ENCODE data around the gene ACBD6.
"Not testable (repeated sequence)": the region's sequence is repeated elsewhere in the genome, so short reads cannot be mapped to it uniquely, and the experiment has no call there.

ACBD6 gene, protein sequence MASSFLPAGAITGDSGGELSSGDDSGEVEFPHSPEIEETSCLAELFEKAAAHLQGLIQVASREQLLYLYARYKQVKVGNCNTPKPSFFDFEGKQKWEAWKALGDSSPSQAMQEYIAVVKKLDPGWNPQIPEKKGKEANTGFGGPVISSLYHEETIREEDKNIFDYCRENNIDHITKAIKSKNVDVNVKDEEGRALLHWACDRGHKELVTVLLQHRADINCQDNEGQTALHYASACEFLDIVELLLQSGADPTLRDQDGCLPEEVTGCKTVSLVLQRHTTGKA

DNA sequence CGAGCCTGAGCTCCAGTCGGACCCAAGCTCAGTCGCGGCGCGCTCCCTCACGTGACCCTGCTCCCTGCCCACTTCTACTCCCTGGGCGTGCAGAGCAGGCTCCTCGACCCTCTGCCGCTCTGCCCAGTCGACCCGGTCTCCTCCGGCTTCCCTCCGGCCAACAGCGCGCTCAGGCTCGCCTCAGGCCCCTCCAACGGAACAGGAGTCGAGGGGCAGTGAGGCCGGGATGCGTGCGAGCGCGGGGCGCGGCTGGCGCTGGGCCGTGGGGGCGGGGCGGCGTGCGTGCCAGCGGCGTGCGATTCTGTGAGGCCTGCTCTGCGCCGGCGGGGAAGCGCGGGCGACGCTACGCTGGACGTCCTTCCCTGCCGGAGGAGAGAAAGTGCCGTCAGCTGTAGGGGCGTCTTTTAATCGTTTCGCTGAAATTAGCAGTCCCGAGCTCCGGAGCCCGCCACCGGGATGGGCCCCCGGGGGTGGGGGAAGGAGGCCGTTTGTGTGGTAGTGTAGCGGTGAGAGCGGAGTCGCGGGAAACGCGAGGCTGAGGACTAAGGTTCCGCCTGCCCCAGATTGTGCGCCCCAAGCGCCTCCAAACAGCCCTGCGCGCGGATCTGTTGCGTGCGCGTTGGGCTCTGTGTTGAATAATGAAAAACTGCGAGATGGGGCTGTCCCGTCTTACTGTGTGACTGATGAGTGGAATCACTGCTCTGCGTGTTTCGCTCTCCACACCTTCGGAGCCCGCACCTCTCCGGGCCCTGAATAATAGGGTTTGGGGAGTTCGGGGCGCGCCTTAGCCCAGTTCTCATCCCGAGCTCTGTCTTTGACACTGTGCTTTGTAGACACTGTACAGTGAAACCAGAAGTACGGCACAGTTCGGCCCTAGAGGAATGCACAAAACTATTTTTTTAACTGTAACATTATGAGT, at the start of gene ACBD6:
Gene ACBD6, minus strand, starts transcription at position 217 of the 919 bp plus-strand sequence. CDS start 311 bp downstream, outside the sequence.
- DNase-seq = peak; percentile 82

DNA sequence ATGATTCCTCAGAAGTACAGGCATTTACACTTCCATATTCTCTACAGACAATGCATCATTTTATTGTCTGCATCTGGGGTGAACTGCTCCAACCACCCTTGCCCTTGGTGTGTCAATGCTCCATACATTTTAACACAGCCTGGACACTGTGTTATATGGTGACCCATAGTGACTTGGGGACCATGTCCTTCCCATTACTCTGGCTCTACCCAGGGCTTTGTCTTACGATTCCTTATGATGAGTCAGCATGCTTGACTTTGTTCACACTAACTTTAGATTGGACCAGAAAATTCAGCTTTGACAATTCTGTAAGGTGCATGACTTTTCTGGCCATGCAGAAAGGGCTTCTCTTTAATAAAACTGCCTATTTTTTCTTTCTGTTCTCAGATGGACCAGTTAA, 49.6 kb upstream of the ACBD6 start:
- DNase-seq = no peak

DNA sequence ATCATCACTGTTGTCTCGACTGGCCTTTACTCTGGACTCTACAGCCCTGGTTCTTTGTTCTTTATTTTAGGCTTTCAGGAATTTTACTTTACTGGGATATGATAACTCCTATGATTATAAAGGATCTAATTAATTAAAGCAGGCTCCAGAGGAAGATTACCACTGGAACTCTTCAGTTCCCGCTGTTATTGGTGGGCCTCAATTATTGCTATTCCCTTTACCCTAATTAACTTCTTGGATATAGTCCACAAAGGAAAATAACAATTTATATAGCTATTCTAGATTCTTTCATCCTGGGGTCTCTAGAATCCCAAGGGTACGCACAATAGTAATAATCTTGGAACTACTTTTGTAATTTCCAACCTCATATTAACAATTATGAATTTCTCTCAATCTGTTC, 47.9 kb upstream of the ACBD6 start:
- no peak for DNase-seq

GRCh38 chr1:180549770-180550169, 47.4 kb upstream of the ACBD6 start:
- DNase-seq = not testable (repeated sequence)

DNA sequence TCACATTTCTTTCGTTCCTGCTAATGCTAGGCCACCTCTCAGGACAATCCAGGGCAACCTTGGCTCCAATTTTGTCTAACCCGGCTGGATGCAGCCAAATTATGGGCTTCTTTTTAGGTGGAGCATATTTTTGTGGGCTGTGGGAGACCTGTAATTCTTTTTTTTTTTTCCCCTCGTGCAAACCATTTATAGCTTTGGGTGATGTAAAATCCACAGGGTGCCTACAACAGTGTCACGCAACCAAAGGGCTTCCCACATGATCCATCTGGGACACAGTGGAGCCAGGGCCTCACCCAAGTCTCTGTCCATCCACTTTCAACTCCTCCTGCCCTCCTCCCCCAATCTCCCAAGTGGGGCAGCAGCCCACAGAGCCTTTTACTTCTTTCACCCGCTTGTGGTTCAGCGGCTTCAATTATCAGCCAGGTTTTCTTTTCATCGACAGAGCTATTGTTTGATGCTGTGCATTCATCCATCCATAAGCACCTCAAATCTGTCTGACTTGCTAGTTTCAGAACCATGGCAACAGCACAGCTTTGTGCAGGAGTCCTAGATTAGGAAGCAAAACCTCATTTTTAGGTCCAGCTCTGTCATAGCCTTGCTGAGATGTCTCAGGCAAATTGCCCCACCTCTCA, 46.4 kb upstream of the ACBD6 start:
- DNase-seq = no peak

DNA sequence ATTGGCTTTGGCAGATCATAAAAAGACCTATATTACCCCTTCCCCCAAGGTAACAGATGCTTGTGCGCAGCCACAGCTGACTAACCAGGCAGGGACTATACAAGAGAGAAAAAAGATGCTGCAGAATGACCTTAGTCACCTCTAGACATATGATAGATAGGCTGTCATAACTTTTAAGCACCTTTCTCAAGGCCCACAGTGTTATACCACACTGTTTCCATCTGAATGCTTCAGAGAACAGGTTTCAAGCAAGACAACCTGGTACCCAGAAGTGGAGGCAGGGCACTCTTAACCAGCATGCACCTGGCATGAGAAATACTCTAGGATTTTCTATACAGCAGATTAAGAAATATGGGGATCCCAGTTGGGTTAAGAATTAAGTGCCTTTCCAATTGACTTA, 43.6 kb upstream of the ACBD6 start:
- DNase-seq = no peak

DNA sequence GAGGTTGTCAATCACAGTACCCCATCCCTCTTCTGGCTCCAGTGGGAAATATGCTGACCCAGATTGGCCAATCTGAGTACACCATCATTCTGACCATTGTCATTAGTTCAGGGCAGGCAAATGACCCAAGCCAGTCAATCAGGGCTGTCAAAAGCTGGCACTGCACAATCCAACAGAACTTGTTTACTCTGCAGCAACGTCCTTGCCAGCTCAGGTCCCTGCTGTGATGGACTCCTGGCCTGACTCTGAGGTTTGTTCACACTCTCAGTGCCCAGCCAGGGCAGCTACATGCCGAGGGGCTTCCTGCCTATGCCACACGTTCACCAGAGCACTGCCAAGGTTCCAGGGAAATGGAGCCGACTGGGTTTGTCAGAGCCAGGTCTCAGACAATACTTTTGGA, 41.7 kb upstream of the ACBD6 start:
- no peak for DNase-seq

DNA sequence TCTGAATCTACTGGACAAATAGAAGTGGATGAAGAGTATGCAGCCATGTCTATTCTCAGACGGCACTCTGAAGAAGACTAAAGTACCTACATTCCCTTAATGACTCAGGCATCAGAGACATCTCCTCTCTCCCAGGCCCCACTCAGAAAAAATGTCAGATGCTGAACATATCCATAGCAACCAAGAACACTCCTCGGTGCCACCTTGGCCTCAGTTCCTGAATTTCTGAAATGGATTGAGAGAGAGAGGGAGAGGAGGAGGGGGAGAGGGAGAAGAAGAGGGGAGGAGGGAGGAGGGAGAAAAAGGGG, 40.4 kb upstream of the ACBD6 start:
- no peak for DNase-seq

DNA sequence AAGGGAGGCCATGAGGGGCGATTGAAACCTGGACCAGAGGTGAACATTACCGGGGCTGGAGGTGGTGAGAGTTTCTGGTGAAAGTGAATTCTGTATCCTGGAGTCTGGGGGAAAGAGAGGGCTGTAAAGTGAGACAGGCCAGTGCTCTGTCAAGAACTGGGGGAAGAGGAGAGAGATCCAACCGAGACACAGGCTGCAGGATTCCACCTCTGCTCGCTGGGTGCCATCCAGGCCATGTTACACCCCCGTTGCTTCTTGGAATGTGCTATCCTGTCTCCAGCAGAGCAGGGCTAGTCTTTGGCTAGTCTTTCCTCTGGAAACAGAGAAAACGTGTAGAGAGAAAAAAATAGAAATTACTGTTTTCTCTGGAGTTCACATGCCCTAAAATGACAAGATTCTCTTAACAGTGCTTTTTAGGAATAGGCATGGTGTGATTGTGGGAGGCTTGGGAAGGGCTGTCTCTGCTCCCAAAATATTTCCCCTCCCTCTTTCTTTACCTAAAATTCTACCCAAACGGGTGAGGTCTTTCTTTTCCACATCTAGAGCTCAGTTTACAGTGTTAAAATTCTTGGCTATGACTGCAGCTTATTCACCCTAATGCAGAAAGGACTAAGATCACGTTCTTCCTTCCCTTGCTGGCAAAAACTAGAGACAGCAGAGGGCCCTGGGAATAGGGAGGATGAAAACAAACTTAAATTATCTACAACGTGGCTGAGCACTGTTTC, 39.9 kb upstream of the ACBD6 start:
- no peak for DNase-seq

DNA sequence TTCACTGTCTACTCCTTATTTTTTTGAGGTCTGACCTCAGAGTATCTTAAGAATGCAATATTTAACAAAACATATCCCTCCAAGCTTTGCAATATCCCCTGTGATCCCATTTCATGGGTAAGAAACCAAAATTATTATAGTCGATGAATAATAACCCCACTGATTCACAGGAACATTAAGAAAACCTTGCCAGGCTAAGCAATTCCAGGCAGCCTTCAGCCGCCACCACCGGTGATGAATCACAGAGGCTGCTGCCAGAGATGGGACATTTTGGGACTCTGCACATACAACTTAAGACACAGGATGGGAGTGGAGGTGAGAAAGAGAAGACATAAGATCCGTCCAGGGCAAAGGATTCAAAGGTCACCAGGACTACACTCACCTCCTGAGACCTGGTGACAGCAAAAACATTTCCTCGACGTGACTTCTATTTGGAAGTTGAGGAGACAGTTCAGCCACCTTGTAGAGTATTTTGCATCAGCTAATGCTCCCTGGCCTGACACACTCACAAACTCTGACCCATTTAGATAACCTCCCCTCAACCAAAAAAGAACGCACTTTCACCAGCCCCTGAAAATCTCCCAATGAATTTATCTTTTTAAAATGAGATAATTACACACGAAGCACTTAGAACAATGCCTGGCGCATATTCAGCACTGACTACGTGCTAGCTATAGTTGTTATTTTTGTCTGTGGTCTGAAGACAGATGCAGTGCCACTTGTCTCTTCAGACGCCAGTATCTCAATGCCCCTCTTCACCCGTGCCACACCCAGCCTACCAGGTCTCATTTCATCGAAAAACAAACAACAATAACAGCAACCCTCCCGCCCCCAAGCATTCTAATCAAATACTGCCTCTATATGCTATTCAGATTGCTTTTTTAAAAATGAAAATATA, 38.6 kb upstream of the ACBD6 start:
- no peak for DNase-seq

DNA sequence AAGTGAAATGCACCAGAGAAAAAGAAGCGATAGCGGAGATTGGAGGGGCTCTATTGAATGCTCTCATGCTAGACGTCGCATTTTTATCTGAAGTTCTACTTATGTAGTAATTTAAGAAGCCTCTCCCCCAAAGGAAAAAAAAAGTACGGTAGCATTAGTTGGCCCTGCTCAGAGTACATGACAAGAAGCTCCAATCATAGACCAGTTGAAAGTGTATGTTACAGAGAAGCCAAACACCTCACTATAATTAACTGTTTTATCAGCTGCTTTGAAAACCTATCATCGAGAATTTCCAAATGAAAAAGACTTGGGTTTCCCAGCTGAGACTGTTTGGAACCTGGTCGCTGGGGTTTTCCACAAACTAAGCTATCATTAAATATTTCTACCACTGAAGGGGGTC, 36.8 kb upstream of the ACBD6 start:
- DNase-seq = no peak

GRCh38 chr1:180536821-180537372, 34.5 kb upstream of the ACBD6 start:
- DNase-seq = no peak

DNA sequence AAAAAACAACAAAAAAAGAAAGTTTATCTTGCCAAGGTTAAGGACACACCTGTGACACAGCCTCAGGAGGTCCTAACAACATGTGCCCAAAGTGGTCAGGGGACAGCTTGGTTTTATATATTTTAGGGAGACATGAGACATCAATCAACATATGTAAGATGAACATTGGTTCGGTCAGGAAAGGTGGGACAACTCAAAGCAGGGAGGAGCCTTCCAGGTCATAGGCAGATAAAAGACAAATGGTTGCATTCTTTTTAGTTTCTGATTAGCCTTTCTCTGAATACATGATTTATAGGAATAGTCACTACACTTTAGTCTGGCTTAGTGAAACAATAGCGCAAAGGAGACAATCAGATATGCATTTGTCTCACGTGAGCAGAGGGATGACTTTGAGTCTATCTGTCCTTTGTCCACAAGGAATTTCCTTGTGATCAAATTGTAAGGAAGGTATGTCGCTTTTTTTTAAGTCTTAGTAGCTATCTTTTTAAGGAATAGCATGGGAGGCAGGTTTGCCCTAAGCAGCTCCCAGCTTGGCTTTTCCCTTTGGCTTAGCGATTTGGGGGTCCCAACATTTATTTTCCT, 33.1 kb upstream of the ACBD6 start:
- no peak for DNase-seq

GRCh38 chr1:180534214-180534613, 31.8 kb upstream of the ACBD6 start:
- DNase-seq = no peak

DNA sequence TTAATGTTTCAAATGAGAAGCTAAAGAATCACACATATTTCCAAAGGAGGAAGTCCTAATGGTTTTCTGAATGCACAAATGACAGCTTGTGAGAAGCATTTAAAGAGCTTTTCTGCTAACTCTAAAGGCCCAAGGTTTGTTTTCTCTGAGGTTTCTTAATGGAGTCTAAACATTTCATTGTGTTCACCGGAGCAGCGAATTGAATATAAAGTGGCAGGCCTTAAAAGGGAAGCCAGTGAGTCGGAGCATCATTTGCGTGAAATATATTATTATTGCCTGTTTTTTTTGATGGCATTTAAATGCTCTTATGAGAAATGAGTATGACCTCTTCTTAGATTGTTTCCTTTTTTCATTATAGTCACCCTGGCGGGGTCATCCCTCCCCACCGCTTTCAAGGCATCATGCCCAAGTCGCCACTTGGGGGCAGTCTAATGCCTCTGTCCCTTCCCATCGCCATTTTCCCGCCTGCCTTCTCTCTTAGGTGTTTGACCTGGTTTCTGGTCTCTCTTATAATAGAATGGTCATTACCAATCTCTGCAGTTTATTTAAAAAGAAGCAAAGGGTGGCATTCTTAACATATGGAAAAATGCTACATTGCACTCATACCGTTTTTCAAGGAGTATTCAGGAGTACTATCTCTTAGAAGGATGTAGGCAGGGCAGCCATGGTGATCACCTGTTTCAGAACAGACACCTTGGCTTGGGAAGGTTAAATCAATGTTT, 31.1 kb upstream of the ACBD6 start:
- peak; percentile 43 for DNase-seq

DNA sequence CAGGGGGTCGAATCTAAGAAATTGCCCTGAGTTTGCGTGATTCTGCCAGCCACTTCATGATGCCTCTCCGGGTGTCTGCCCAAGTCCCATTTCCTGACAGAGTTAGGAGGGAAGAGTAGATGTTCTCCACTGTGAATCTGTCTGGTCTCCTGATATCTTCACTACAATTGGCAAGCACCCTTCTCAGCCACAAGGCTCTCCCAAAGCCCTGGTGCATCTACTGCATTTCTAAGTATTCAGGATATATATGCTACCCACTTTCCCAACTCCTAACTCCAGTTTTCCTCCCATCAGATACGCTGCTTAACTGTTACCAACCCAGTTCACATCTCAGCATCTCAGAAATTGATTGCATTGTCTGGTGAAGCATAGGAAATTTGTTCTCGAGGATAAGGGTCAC, 30.5 kb upstream of the ACBD6 start:
- no peak for DNase-seq

- DNase-seq = no peak
These were observed 28.1 kb upstream of the ACBD6 start for GRCh38 chr1:180530501-180530900.

- DNase-seq = no peak
These were observed 26.6 kb upstream of the ACBD6 start for GRCh38 chr1:180528868-180529470.

DNA sequence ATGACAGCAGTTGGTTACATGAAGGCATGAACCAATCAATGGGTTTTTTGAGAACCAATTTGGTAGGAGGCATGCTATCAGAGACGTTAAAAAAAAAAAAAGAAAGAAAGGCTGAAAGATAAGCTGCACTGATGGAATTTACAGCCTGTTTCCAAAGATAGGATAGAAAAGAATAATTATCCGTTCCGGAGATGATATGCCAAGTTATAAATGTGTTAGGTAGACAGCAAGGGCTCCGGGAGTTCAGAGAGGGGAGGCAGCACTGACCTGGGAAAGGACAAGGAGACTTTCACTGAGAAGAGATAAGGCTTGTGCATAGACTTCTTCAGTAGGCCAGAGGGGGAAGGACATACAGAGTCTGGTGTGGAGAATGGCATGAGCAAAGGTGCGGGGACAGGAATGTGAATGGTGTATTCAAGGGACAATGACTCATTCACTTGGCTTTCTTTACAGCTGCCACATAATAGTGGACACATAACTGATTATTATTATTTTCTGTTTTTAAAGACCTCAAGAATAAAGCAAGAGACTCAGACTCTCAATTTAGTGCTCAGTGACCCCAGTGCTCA, 24.8 kb upstream of the ACBD6 start:
- DNase-seq = no peak

DNA sequence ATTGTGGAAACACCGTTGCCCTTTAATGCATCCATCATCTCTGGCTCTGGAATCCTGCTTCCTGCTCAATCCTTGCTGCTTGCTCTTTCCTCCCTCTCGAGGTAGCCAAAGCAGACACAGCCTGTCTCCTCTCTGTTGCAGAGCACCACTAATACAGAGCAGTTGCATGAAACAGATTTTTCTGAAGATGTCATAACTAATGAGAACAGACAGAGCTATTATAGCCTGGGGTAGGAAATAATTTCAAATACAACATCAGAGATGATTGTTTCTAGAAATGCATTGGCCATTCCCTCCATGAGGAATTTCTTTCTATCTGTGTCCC, 23.3 kb upstream of the ACBD6 start:
- no peak for DNase-seq
